GM18867 (cell line): ENCODE measurements around the gene TNXB.
"Not testable (repeated sequence)": the region's sequence is repeated elsewhere in the genome, so short reads cannot be mapped to it uniquely, and the experiment has no call there.

Source experiments
- ATAC-seq: cut with Tn5 transposase; IDR thresholded peaks from one replicate; pipeline ENCODE4 v1.9.1; 2021; ENCODE audit warnings: mild to moderate bottlenecking, moderate library complexity; ENCODE audit not compliant: unreplicated experiment

Gene TNXB

DNA sequence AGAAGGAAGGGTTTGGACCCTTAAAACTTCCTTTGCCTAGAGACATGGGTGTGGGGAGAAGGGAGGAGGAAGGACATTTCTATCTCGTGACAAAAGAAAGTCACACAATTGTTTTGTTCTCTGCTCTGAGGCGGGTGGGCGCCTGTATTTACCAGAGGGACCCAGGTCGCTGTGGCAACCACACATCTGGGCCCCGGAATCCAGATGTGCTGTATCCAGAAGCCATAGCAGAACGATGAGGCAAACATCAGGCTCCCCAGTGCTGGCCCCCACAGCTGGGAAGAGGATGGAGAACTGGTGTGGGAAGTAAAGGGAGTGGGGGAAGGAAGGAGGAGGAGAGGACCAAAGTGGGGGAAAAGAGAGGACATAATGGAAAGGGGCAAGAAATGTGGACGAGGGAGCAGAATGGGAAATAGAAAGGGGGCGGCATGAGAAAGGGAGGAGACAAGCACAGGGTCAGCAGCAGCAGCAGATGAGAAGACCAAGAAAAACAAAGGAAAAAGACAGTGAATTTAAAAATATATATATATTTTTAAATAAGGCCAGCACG, 3.4 kb upstream of the TNXB start:
- ATAC-seq = no peak

- no peak for ATAC-seq
Measured at GRCh38 chr6:32111424-32112066, 2.4 kb upstream of the TNXB start.

- ATAC-seq = no peak
Measured at GRCh38 chr6:32110632-32111031, 1.5 kb upstream of the TNXB start.

DNA sequence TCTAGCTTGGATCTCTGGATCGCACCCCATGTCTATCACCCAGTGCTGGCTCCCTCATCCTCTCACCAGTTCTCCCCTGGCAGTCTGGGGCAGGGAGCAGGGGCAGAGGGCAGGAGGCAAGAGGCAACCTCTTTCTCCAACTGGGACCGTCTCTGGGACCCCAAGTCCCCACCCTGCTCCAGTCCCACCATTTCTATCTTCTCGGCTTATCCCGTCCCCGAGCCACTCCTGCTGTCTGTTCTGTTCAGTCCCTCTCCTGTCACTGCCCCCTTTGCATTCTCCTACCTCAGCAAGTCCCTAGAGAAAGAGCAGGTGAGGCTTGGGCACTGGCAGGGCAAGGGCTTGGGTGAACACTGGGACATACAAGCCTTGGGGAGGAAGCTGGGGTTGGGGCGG, 625 bp upstream of the TNXB start:
- ATAC-seq = no peak

- no peak for ATAC-seq
Measured at GRCh38 chr6:32108727-32109113, 418 bp downstream of the TNXB start.

- ATAC-seq = no peak
Measured at GRCh38 chr6:32108094-32108627, 977 bp downstream of the TNXB start.

- ATAC-seq = no peak
Measured at GRCh38 chr6:32107406-32107805, 1.7 kb downstream of the TNXB start.

- ATAC-seq = no peak
Measured at GRCh38 chr6:32105433-32105832, 3.7 kb downstream of the TNXB start.

GRCh38 chr6:32102255-32102654, 6.9 kb downstream of the TNXB start:
- ATAC-seq = no peak

DNA sequence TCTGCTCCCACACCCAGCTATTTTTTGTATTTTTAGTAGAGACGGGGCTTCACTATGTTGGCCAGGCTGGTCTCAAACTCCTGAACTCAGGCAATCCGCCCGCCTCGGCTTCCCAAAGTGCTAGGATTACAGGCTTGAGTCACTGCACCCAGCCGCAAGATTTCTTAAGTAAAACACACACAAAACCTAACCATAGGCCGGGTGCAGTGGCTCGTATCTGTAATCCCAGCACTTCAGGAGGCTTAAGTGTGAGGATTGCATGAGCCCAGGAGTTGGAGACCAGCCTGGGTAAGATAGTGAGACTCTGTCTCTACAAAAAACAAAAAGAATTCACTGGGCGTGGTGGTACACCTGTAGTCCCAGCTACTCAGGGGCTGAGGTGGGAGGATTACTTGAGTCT, 8.9 kb downstream of the TNXB start:
- ATAC-seq = not testable (repeated sequence)

DNA sequence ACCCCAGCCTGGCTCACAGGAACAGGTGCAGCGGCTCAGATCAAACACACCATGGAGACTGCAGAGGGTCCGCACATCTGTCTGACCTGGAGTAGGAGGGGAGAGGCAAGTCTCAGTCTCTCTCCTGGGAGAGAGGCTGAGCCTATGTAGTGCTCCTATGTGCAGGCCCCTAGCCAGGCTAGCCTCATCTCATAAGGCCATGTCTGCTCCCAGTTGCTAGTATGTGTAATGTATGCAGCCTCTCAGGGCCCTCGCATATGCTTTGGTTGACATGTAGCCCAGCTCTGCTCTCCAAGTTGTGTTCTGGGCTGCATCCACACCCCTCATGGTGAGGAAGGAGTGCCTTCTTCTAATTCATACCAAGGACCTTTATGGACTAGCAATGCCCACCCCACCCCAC, 11.8 kb downstream of the TNXB start:
- no peak for ATAC-seq

- ATAC-seq = no peak
Measured at GRCh38 chr6:32096394-32097258, 12.5 kb downstream of the TNXB start.

GRCh38 chr6:32096087-32096393, 13.1 kb downstream of the TNXB start:
- no peak for ATAC-seq

DNA sequence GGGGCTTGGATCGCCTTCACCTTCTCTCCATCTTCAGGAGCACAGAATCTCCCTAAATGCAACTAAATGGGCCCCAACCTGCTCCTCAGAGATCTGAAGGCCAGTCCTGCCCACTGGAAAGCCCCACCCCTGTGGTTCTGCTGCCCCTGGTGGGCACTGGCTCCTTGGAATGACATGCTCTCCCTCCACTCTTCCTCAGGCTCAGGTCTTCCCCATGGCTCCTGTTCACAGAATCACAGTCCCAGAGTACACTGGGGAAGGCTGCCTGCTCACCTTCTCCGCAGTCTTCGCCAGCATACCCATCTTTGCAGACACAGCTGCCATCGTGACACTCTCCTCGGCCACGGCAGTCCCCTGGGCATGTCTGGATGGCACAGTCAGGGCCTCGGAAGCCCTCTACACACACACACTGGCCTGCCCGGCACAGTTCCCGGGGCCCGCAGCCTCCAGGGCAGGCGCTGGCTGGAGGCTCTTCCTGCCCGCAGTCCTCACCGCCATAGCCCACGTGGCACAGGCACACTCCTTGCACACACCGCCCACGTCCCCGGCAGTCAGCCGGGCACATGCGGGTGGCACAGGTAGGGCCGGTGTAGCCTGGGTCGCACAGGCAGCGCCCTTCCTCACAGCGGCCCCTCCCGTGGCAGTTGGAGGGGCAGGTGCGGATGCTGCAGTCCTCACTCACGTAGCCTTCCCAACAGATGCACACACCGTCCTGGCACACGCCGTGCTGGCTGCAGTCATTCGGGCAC, 13.6 kb downstream of the TNXB start:
- no peak for ATAC-seq

DNA sequence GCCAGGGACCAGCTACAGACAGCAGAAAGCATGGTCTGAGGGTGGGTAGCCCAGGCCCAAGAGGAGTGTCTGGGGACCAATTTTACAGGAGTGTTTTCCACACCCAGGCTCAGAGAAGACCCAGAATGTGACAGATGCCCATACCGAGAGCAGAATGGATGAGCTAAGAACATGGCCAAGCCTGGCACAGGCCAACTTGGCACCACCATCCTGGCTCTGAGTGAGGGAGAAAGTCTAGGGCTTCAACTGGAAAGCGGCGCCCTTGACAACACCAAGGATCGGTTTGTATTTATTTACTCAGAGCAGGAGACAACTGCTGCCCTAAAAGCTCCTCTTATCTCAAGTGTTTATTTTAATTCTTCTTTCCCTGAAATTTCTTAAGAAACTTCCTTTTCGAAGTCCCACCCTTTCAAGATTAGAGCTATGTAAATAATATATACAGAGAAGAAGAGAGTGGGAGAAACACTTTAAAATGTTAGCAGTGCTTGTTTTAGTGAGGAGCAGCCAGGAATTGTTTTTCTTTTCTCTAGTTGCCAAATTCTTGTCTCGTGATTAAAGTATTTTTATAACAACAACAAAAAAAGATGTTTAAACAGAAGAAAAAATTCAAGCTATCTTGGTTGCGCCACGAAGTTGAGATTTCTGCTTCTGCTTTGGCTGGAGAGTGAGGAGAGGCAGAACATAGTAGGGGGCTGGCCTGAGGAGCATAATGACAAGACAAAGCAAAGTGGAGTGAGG, 16.2 kb downstream of the TNXB start:
- ATAC-seq = no peak

GRCh38 chr6:32089082-32089828, 19.9 kb downstream of the TNXB start:
- ATAC-seq = no peak

- no peak for ATAC-seq
Measured at GRCh38 chr6:32088487-32089049, 20.6 kb downstream of the TNXB start.

DNA sequence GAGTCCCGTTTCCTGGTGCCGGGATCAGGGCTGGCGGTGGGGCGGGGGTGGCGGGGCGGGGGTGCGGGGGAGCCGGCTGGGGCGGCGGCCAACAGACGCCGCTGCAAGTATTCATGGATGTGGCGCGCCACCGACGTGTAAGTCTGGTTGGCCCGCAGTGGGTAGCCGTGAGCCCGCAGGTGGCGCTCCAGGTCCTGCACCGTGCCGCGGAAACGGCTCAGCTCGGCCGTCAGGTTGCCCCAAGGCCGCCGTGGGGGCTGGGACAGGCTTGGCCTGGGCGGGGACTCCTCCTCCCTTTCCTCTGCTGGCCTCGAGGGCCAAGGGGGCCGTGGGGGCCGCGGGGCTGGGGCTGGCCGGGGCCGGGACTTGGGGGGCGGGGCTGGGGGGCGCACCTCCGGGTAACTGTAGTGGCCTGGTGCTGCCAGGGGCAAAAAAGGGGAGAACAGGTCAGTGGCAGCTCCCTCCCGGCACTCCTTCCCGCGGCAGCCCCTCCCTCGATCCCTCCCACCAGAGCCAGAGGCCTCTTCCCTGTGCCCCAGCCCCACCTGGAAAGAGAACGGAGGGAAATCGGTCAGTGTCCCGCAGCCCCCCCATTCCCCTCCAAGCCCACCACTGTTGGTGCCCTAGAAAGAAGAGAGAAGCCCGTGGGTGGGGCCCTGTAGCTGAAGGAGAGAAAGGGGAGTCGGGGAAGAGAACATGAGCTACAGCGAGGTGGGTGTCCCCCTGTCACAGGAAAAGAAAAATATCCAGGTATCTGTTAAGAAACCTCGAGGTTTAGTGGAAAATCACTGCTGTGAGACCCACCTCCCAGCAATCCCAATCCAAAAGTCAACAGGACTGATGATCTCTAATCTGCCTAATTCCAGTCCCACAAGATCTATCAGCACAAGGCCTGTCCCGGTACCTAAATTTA, 21.3 kb downstream of the TNXB start:
- ATAC-seq = no peak
